ENCODE data around the gene PPP2R5E. TPM values are rescaled to one million over a fixed set of nuclear protein-coding genes. Genes with fewer than 3 reads are reported as not detected.

PPP2R5E gene
- total RNA-seq, 4 donors from 2014 or later = 22.9 to 24.7 (median 23.8) TPM

DNA sequence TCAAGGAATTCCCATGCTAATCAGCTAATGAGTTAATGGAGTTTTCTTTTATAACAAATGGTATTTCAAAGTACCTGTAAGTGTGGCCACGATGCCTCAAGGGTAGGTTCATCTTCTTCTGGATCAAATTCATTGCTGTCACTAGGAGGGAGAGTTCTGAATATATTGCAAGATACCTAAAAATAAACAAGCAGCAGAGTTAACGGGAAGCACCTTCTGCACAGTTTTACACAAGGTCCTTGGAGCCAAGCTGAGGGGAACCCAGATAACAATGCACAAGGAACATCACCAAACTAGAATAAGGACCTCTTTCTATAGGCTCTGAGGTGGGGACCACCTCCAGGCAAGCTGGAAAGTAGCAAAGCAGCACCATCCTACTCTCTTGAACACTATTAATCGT, 121.3 kb downstream of the PPP2R5E start:
- H3K9me3 ChIP-seq = no peaks in the 10 kb centered on the region
- H3K27ac ChIP-seq = no peak overlapping the region
- TF ChIP-seq EP300 (IDR thresholded peaks at IDR 0.05) (no peak), POLR2A (IDR thresholded peaks at IDR 0.05) (no peak)
- TF ChIP-seq, protein P1, sequence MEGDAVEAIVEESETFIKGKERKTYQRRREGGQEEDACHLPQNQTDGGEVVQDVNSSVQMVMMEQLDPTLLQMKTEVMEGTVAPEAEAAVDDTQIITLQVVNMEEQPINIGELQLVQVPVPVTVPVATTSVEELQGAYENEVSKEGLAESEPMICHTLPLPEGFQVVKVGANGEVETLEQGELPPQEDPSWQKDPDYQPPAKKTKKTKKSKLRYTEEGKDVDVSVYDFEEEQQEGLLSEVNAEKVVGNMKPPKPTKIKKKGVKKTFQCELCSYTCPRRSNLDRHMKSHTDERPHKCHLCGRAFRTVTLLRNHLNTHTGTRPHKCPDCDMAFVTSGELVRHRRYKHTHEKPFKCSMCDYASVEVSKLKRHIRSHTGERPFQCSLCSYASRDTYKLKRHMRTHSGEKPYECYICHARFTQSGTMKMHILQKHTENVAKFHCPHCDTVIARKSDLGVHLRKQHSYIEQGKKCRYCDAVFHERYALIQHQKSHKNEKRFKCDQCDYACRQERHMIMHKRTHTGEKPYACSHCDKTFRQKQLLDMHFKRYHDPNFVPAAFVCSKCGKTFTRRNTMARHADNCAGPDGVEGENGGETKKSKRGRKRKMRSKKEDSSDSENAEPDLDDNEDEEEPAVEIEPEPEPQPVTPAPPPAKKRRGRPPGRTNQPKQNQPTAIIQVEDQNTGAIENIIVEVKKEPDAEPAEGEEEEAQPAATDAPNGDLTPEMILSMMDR (IDR thresholded peaks at IDR 0.05) = no peak
- 59 to 72% methylated on average over 3 of the region's 3 CpGs for WGBS, 2 donors
- H3K4me1 ChIP-seq = peaks cover 0 to 5% (median 0%) of the 10 kb centered on the region in 4 donors
- no peaks in the 10 kb centered on the region for H3K27me3 ChIP-seq
- peaks cover 0 to 26% (median 0%) of the 10 kb centered on the region in 3 donors for H3K36me3 ChIP-seq
- no peak for DNase-seq (ENCODE audit: low spot score in 2 of 2)
- H3K4me3 ChIP-seq = no peak overlapping the region

DNA sequence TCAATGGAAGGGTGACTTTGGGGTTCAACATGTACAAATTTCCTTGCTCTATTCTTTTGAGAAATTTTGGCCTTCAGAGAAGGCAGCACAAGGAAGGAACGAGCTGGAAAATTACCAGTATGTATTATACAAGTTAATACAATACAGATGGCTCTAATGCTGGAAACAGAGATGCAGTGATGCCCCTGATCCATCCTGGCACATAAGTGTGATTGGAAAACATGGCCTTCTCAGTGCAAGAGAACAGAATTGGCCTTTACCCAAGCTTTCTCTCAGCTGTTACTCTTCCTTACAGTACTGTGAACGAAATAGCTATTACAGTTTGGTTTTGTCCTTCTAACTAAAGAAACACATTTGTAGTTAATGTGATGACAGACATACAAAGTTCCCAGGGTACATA, 122.0 kb downstream of the PPP2R5E start:
- WGBS, 2 donors = 86 to 87% methylated on average over 2 of the region's 2 CpGs
- H3K4me3 ChIP-seq = no peak overlapping the region
- H3K27me3 ChIP-seq = no peaks in the 10 kb centered on the region
- no peaks in the 10 kb centered on the region for H3K9me3 ChIP-seq
- no peak for DNase-seq (ENCODE audit: low spot score in 2 of 2)
- H3K4me1 ChIP-seq = peaks cover 0 to 9% (median 0%) of the 10 kb centered on the region in 4 donors
- TF ChIP-seq, protein P1 (IDR thresholded peaks at IDR 0.05) = no peak
- TF ChIP-seq POLR2A (IDR thresholded peaks at IDR 0.05) (no peak), EP300 (IDR thresholded peaks at IDR 0.05) (no peak)
- no peak overlapping the region for H3K27ac ChIP-seq
- peaks cover 0 to 26% (median 0%) of the 10 kb centered on the region in 3 donors for H3K36me3 ChIP-seq

DNA sequence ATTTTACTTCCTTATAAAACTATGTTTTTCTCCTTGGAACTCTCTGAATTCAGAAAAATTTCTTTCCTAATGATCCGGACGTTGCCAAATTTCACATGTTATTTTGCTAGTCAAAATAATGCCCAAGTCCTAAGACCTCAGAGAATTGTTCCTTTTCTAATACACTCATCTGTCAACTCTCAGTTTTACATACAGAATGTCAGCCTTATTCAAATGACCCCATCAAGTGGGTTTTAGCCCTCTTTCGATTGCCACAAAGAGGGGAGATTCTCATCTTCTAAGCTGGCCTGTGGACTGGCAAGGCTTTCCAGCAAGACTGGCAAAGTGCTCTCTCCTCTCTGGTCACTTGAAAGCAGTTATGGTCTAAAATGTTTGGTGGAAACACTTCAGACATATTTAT, 125.2 kb downstream of the PPP2R5E start:
- TF ChIP-seq POLR2A (IDR thresholded peaks at IDR 0.05) = no peak
- TF ChIP-seq, protein P1 (IDR thresholded peaks at IDR 0.05) = no peak
- no peak for TF ChIP-seq EP300 (IDR thresholded peaks at IDR 0.05)
- 75 to 79% methylated on average over 3 of the region's 3 CpGs for WGBS, 2 donors
- H3K27ac ChIP-seq = no peak overlapping the region
- H3K4me3 ChIP-seq = no peak overlapping the region
- peaks cover 0 to 36% (median 0%) of the 10 kb centered on the region in 3 donors for H3K36me3 ChIP-seq
- peaks cover 0 to 9% (median 0%) of the 10 kb centered on the region in 4 donors for H3K4me1 ChIP-seq
- H3K9me3 ChIP-seq = no peaks in the 10 kb centered on the region
- no peaks in the 10 kb centered on the region for H3K27me3 ChIP-seq
- DNase-seq (ENCODE audit: low spot score in 2 of 2) = no peak

DNA sequence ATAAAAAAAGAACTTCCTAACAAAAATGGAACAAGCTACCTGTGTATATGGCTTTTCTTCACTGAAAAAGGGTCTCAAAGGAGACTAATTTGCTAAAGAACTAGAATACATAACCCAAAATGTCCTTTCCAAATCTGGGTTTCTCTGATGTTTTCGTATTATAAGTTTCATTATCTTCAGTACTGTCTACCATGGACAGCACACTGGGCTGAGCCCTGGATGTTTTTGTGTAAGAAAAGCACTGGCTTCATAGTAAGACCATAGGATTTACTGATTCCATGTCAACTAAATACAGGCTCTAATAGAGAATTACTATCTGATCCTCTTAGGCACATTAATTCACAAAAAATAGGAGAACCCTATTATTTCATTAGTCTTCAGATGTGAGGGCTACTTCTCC, 130.2 kb downstream of the PPP2R5E start:
- 53 to 75% methylated on average over 1 of the region's 1 CpG for WGBS, 2 donors
- Histone ChIP-seq H3K4me1 (peaks cover 0 to 4% (median 0%) of the 10 kb centered on the region in 4 donors), H3K4me3 (no peak overlapping the region), H3K27ac (no peak overlapping the region), H3K36me3 (peaks cover 0 to 33% (median 0%) of the 10 kb centered on the region in 3 donors), H3K27me3 (no peaks in the 10 kb centered on the region), H3K9me3 (no peaks in the 10 kb centered on the region)
- TF ChIP-seq, protein P1 (IDR thresholded peaks at IDR 0.05) = no peak
- DNase-seq (ENCODE audit: low spot score in 2 of 2) = no peak

DNA sequence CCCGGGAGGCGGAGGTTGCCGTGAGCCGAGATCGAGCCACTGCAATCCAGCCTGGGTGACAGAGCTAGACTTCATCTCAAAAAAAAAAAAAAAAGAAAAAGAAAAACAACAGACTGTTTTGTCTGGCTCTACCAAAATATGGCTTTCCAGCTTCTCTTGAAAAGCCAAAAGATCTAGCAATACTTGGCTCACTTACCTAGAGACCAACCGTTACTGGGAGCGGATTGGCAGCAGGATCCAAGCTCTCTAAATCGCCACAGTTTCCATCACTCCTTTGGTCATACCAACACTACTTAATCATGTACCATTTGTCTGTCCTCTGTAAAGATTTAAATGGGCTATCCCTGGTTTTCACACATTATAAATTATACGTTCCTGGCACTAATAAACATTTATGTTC, 136.8 kb downstream of the PPP2R5E start:
- WGBS, 2 donors = 82 to 91% methylated on average over 9 of the region's 9 CpGs
- H3K4me1 ChIP-seq = no peaks in the 10 kb centered on the region

More for the DNA sequence above, 136.8 kb downstream of the PPP2R5E start:
- DNase-seq (ENCODE audit: low spot score in 2 of 2) = no peak
- Histone ChIP-seq H3K9me3 (no peaks in the 10 kb centered on the region), H3K4me3 (no peak overlapping the region), H3K27ac (no peak overlapping the region), H3K27me3 (no peaks in the 10 kb centered on the region), H3K36me3 (peaks cover 0 to 33% (median 0%) of the 10 kb centered on the region in 3 donors)
- TF ChIP-seq EP300 (IDR thresholded peaks at IDR 0.05) = no peak
- TF ChIP-seq POLR2A (IDR thresholded peaks at IDR 0.05) = no peak
- TF ChIP-seq, protein P1 (IDR thresholded peaks at IDR 0.05) = no peak
